C4-2B (cell line): ENCODE measurements around the gene MDP1.

Experiments
- ZFX ChIP-seq: fragments of 450-650 bp; IDR thresholded peaks from 2 replicates; pipeline ENCODE4 v1.6.1; 2017
- TF ChIP-seq, protein P1 (sequence below): fragments of 450-650 bp; conservative IDR thresholded peaks from 2 replicates; pipeline ENCODE4 v1.5.1; 2017; ENCODE audit warnings: mild to moderate bottlenecking

DNA sequence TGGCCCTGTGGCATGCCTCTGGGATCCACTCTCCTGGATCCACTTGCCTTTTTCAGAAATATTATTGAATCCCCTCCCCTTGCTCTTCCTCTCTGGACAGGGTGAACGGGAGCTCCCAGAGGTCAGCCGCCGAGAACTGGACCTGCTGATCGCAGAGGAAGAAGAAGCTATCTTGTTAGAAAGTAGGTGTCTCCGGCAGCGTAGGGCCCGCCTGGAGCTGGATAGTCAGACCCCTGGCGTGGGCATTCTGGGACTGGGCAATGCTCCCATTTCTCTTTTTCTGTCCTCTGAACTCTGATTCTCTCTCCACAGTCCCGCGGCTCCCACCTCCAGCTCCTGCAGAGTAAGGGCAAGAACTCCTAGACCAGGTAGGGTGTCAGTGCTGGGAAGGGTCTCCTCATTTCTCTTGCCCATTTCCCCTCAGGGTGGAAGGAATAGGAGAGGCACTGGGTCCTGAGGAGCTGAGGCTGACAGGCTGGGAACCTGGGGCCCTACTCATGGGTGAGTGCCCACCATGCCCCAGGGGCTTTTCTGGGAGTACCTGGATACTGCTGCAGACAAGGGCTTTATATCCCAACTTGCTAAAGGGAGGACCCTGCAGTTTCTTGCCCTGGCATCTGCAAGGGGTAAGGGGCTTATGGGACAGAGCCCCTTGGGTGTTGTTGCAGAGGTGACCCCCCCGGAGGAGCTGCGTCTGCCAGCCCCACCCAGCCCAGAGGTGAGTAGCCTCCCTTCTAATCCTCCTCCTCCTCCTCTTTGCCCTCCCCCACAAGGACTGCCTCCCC, 38.6 kb downstream of the MDP1 start:
- TF ChIP-seq, protein P1, sequence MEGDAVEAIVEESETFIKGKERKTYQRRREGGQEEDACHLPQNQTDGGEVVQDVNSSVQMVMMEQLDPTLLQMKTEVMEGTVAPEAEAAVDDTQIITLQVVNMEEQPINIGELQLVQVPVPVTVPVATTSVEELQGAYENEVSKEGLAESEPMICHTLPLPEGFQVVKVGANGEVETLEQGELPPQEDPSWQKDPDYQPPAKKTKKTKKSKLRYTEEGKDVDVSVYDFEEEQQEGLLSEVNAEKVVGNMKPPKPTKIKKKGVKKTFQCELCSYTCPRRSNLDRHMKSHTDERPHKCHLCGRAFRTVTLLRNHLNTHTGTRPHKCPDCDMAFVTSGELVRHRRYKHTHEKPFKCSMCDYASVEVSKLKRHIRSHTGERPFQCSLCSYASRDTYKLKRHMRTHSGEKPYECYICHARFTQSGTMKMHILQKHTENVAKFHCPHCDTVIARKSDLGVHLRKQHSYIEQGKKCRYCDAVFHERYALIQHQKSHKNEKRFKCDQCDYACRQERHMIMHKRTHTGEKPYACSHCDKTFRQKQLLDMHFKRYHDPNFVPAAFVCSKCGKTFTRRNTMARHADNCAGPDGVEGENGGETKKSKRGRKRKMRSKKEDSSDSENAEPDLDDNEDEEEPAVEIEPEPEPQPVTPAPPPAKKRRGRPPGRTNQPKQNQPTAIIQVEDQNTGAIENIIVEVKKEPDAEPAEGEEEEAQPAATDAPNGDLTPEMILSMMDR, result no peak
- TF ChIP-seq ZFX, result no peak
